Kidney (tissue), 14 donors: ENCODE measurements around the gene C17orf67. TPM values are rescaled to one million over a fixed set of nuclear protein-coding genes. Genes with fewer than 3 reads are reported as not detected.
A peak's percentile ranks its signal among the peaks of the same experiment; 100 is the strongest.

ENCODE experiments used
- DNase-seq, 5 donors: peaks; one replicate each; pipeline ENCODE4 v3.0.0-alpha.2; 2013 to 2020
- FAIRE-seq: peaks from 2 replicates; lab custom pipeline; 2012; peaks lifted over from hg19 to GRCh38; lab: Jason Lieb, UNC
- H3K27ac ChIP-seq, 2 donors: one replicate each; pipeline ENCODE4 v1.7.0; 2013; ENCODE audit warnings: low read depth in 2 of 2, low read length in 2 of 2, inconsistent platforms in 1 of 2
- H3K27me3 ChIP-seq: one replicate; pipeline ENCODE4 v1.7.1; 2013; ENCODE audit warnings: low read length, inconsistent platforms; ENCODE audit not compliant: control insufficient read depth, insufficient read depth
- H3K36me3 ChIP-seq, 3 donors: one replicate each; pipeline versions ENCODE4 v1.7.0 to v1.7.1; 2013; ENCODE audit warnings: low read length in 3 of 3, control low read depth in 1 of 3, inconsistent platforms in 1 of 3; ENCODE audit not compliant: insufficient read depth in 3 of 3, control insufficient read depth in 2 of 3
- H3K4me1 ChIP-seq, 3 donors: one replicate each; pipeline versions ENCODE4 v1.7.0 to v1.7.1; 2013; ENCODE audit warnings: low read length in 3 of 3, inconsistent platforms in 1 of 3, low read depth in 1 of 3; ENCODE audit not compliant: control insufficient read depth in 2 of 3, insufficient read depth in 2 of 3
- H3K4me3 ChIP-seq, 3 donors: one replicate each; pipeline versions ENCODE4 v1.7.0 to v1.8.1; 2013; ENCODE audit warnings: low read length in 3 of 3, control low read depth in 1 of 3, inconsistent platforms in 1 of 3
- H3K9ac ChIP-seq, 3 donors: one replicate each; pipeline versions ENCODE4 v1.7.0 to v1.7.1; 2013; ENCODE audit warnings: low read length in 3 of 3, control low read depth in 1 of 3, inconsistent platforms in 1 of 3
- H3K9me3 ChIP-seq, 3 donors: one replicate each; pipeline versions ENCODE4 v1.7.0 to v1.7.1; 2013; ENCODE audit warnings: low read length in 3 of 3, control low read depth in 1 of 3, inconsistent platforms in 1 of 3; ENCODE audit not compliant: control insufficient read depth in 2 of 3, insufficient read depth in 1 of 3
- CTCF ChIP-seq: IDR thresholded peaks from 3 replicates; pipeline ENCODE4 v1.5.1; 2012; ENCODE audit warnings: mild to moderate bottlenecking, moderate library complexity, borderline replicate concordance; ENCODE audit not compliant: insufficient read depth; ENCODE audit errors: extremely low read depth
- intact Hi-C: fragments of 100-400 bp; cut with DNase I; formaldehyde crosslinking; loops from one replicate; pipeline ENCODE4 v1.11.1; 2022
- polyA plus RNA-seq: library from polyadenylated mRNA; stranded (reverse); fragments of 350-450 nt; fragmentation: Illumina TruSeq; extraction: RNeasy Lipid Tissue Mini Kit (QIAGEN cat#74804); gene quantifications from one replicate; pipeline ENCODE4 v1.2.3, GENCODE V29; 2014; ENCODE audit warnings: low read depth, low replicate concordance; ENCODE audit not compliant: insufficient read depth
- total RNA-seq: library from RNA; stranded (reverse); fragmentation: NEBNext Ultra II Directional; extraction: Animal tissue kit (Norgen Biotek cat#: 25700); gene quantifications from one replicate; pipeline ENCODE4 v1.2.1, GENCODE V29; 2021
- donor health status: control.
- donor health status: control.
- donor health status: control.
- donor health status: control.
- donor health status: control.
- donor health status: DM: yes; HTN: yes; CAD: no.
- donor health status: Normal renal cell carcinoma (clear cell type).

C17orf67 gene
- total and polyA plus RNA-seq, 2 donors from 2014 or later: 0.69 to 2.0 TPM

GRCh38 chr17:56810891-56811775 is 22.6 kb downstream of the C17orf67 start:
- FAIRE-seq: no peak
- no peaks in the 10 kb centered on the region for H3K27me3 ChIP-seq
- intact Hi-C loops: no loop called here
- H3K27ac ChIP-seq: no peak overlapping the region
- no peak overlapping the region for H3K9ac ChIP-seq
- TF ChIP-seq CTCF: no peak
- H3K36me3 ChIP-seq: no peaks in the 10 kb centered on the region
- no peak for DNase-seq
- H3K9me3 ChIP-seq: no peaks in the 10 kb centered on the region
- no peaks in the 10 kb centered on the region for H3K4me1 ChIP-seq
- H3K4me3 ChIP-seq: no peak overlapping the region

- H3K4me3 ChIP-seq: no peak overlapping the region
- H3K4me1 ChIP-seq: no peaks in the 10 kb centered on the region
- DNase-seq (peak in 1 of 5 donors; percentile 38), FAIRE-seq (no peak)
- no peaks in the 10 kb centered on the region for H3K9me3 ChIP-seq
- no peak overlapping the region for H3K27ac ChIP-seq
- no peaks in the 10 kb centered on the region for H3K27me3 ChIP-seq
- H3K36me3 ChIP-seq: no peaks in the 10 kb centered on the region
- intact Hi-C loops: no loop called here
- no peak for TF ChIP-seq CTCF
- no peak overlapping the region for H3K9ac ChIP-seq
Measured at GRCh38 chr17:56810343-56810742, 23.4 kb downstream of the C17orf67 start.

DNA sequence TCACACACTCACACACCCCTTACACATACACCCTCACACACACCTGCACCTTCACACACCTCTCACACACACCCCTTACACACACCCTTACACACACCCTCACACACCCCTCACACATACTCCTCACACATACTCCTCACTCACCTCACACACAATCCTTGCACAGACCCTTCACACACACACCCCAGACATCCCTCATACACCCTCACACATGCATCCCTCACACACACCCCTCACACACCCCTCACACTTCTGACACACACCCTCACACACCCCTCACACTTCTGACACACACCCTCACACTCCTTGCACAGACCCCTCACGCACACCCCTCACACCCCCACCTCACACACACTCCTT is 23.9 kb downstream of the C17orf67 start:
- TF ChIP-seq CTCF: no peak
- DNase-seq (no peak), FAIRE-seq (no peak)
- Histone ChIP-seq H3K27me3 (no peaks in the 10 kb centered on the region), H3K27ac (no peak overlapping the region), H3K36me3 (no peaks in the 10 kb centered on the region), H3K4me1 (no peaks in the 10 kb centered on the region), H3K9me3 (no peaks in the 10 kb centered on the region), H3K4me3 (no peak overlapping the region), H3K9ac (no peak overlapping the region)
- intact Hi-C loops: no loop called here
